ENCODE data around the gene HDAC4.

The HDAC4 gene

DNA sequence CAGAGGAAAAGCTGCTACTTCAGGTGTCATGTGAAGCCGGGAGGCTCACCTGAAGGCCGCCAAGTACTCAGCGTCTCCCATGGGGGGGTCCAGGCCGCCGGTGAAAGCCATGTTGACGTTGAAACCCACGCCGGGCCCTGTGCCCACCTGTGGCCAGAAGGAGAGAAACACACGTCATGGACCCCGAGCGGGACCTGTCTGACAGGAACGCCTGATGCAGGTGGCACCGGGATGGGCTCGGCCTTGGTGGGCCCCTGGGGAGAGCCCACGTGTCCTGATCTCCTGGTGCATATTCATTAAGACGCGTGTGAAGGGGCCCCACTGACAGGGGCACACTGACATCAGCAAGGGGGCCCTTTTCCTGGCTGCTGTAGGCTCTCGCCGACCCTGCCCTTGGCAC lies 319.8 kb downstream of the HDAC4 start:
- H3K9ac ChIP-seq (ENCODE audit: low read length in 5 of 5): no peak overlapping the region

GRCh38 chr2:239079671-239080294 lies 321.0 kb downstream of the HDAC4 start:
- Histone ChIP-seq H3K4me1 (ENCODE audit: control insufficient read depth in 5 of 5, insufficient read depth in 5 of 5, low read length in 5 of 5) (peaks cover 0 to 11% (median 0%) of the 10 kb centered on the region in 5 donors), H3K9ac (ENCODE audit: low read length in 5 of 5) (no peak overlapping the region), H3K36me3 (ENCODE audit: control insufficient read depth in 5 of 5, insufficient read depth in 5 of 5, low read length in 5 of 5) (peaks cover 0 to 92% (median 73%) of the 10 kb centered on the region in 5 donors), H3K27me3 (ENCODE audit: control insufficient read depth in 5 of 5, insufficient read depth in 4 of 5, low read length in 5 of 5) (no peaks in the 10 kb centered on the region), H3K4me3 (ENCODE audit: low read depth in 1 of 5, low read length in 5 of 5) (no peak overlapping the region), H3K27ac (ENCODE audit: low read depth, low read length) (no peak overlapping the region), H3K9me3 (ENCODE audit: control insufficient read depth in 5 of 5, low read length in 5 of 5) (no peaks in the 10 kb centered on the region)

More for the DNA sequence above, 319.8 kb downstream of the HDAC4 start:
- Histone ChIP-seq H3K36me3 (ENCODE audit: control insufficient read depth in 5 of 5, insufficient read depth in 5 of 5, low read length in 5 of 5) (peaks cover 0 to 82% (median 66%) of the 10 kb centered on the region in 5 donors), H3K4me3 (ENCODE audit: low read depth in 1 of 5, low read length in 5 of 5) (no peak overlapping the region), H3K27ac (ENCODE audit: low read depth, low read length) (no peak overlapping the region), H3K27me3 (ENCODE audit: control insufficient read depth in 5 of 5, insufficient read depth in 4 of 5, low read length in 5 of 5) (no peaks in the 10 kb centered on the region), H3K9me3 (ENCODE audit: control insufficient read depth in 5 of 5, low read length in 5 of 5) (no peaks in the 10 kb centered on the region), H3K4me1 (ENCODE audit: control insufficient read depth in 5 of 5, insufficient read depth in 5 of 5, low read length in 5 of 5) (peaks cover 0 to 6% (median 0%) of the 10 kb centered on the region in 5 donors)

DNA sequence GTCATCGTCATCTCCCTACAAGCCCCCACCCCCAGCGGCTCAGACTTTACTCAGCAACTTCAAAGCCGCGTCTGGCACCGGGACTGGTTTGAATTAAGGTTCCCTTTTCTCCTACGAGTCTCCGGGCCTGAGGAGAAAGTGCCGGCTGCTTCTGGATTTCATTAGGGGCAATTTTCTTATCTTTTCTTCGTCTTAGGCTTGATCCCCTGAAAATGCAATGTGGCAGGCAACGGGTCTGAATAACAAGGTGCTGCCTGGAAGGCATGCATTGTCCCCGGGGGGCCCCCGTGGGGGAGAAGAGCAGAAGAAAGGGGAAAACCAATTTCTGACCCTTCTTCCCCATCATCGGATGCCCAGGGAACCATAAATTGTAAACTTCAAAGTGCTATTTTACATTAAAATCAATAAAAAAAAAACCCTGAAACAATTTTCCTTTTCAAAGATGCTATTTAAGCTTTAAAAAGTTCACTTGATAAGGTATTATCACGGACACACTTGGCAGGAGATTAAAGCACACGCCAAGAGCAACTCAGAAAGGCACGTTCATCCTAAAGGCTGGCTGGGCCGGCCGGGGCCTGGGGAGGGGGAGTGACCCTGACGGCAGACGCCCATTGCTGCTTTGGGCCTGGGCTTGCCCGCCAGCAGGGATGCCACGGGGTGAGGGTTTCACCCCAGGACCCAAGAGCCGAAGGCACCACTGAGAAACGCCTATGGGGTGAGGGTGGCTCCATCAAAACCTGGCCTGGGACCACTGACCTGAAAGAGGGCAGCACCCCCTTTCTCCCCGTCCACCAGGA lies 322.5 kb downstream of the HDAC4 start:
- Histone ChIP-seq H3K9ac (ENCODE audit: low read length in 5 of 5) (no peak overlapping the region), H3K4me1 (ENCODE audit: control insufficient read depth in 5 of 5, insufficient read depth in 5 of 5, low read length in 5 of 5) (peaks cover 0 to 11% (median 0%) of the 10 kb centered on the region in 5 donors), H3K36me3 (ENCODE audit: control insufficient read depth in 5 of 5, insufficient read depth in 5 of 5, low read length in 5 of 5) (peaks cover 0 to 93% (median 72%) of the 10 kb centered on the region in 5 donors), H3K27ac (ENCODE audit: low read depth, low read length) (no peak overlapping the region), H3K27me3 (ENCODE audit: control insufficient read depth in 5 of 5, insufficient read depth in 4 of 5, low read length in 5 of 5) (no peaks in the 10 kb centered on the region), H3K9me3 (ENCODE audit: control insufficient read depth in 5 of 5, low read length in 5 of 5) (no peaks in the 10 kb centered on the region), H3K4me3 (ENCODE audit: low read depth in 1 of 5, low read length in 5 of 5) (no peak overlapping the region)

DNA sequence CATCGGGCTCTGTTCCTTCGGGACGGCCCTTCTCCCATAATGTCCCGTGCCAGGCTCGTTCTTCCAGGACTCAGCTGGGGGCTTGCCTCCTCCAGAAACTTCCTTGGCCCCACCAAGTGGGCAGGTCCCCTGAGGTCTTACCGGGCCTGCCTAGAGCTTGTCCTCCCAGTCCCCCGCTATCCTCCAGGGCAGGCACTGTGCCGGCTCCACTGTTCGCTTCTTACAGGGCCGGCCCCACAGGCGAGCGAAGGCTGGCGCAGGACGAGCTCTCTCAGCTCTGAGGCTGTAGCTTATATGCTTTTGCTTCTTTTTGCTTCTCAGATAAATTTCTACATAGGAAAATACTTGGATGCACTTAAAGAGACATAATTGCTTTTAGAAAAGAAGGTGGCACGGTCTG lies 323.6 kb downstream of the HDAC4 start:
- no peaks in the 10 kb centered on the region for H3K27me3 ChIP-seq (ENCODE audit: control insufficient read depth in 5 of 5, insufficient read depth in 4 of 5, low read length in 5 of 5)
- H3K36me3 ChIP-seq (ENCODE audit: control insufficient read depth in 5 of 5, insufficient read depth in 5 of 5, low read length in 5 of 5): peaks cover 0 to 93% (median 72%) of the 10 kb centered on the region in 5 donors
- H3K4me1 ChIP-seq (ENCODE audit: control insufficient read depth in 5 of 5, insufficient read depth in 5 of 5, low read length in 5 of 5): peaks cover 0 to 11% (median 0%) of the 10 kb centered on the region in 5 donors
- H3K9ac ChIP-seq (ENCODE audit: low read length in 5 of 5): no peak overlapping the region
- no peak overlapping the region for H3K4me3 ChIP-seq (ENCODE audit: low read depth in 1 of 5, low read length in 5 of 5)
- H3K9me3 ChIP-seq (ENCODE audit: control insufficient read depth in 5 of 5, low read length in 5 of 5): no peaks in the 10 kb centered on the region
- H3K27ac ChIP-seq (ENCODE audit: low read depth, low read length): no peak overlapping the region

- Histone ChIP-seq H3K9ac (ENCODE audit: low read length in 5 of 5) (no peak overlapping the region), H3K36me3 (ENCODE audit: control insufficient read depth in 5 of 5, insufficient read depth in 5 of 5, low read length in 5 of 5) (peaks cover 3 to 93% (median 71%) of the 10 kb centered on the region in 5 donors), H3K27ac (ENCODE audit: low read depth, low read length) (no peak overlapping the region)
These were observed 324.7 kb downstream of the HDAC4 start for GRCh38 chr2:239075918-239076758.

DNA sequence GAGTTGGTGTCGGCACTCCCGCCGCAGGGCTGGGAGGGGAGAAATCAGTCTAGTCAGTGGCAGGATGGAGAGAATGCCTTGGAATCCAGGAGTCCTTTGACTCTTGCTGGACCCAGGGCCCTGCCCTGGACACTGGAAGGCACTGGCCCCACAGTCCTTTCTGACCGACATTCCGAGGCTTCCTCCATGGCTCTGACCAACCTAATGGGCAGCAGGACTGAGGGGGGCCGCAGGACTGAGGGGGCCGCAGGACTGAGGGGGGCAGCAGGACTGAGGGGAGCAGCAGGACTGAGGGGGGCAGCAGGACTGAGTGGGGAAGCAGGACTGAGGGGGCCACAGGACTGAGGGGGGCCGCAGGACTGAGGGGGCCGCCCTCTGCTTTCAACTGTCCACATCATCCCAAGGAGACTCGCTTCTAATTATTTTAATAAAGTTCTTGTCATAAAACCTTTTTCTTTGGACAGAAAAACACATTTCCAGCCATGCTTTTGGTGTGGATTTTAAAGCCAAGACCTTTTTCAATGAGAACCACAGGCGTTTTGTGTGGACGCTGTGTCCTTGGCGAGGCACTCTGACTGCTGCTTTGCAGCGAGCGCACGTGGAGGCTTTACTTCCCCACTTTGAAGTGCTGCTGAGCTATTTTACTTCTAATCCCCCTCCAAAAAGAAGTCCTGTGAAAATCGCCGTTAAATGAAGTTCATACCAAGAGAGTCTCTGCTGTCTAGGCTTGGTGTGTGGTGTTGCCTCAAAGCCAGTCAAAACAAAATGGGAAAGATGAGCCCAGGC lies 326.9 kb downstream of the HDAC4 start:
- Histone ChIP-seq H3K27ac (ENCODE audit: low read depth, low read length) (no peak overlapping the region), H3K36me3 (ENCODE audit: control insufficient read depth in 5 of 5, insufficient read depth in 5 of 5, low read length in 5 of 5) (peaks cover 3 to 71% (median 50%) of the 10 kb centered on the region in 5 donors)

More at GRCh38 chr2:239075918-239076758, 324.7 kb downstream of the HDAC4 start:
- Histone ChIP-seq H3K4me3 (ENCODE audit: low read depth in 1 of 5, low read length in 5 of 5) (no peak overlapping the region), H3K27me3 (ENCODE audit: control insufficient read depth in 5 of 5, insufficient read depth in 4 of 5, low read length in 5 of 5) (no peaks in the 10 kb centered on the region), H3K9me3 (ENCODE audit: control insufficient read depth in 5 of 5, low read length in 5 of 5) (no peaks in the 10 kb centered on the region), H3K4me1 (ENCODE audit: control insufficient read depth in 5 of 5, insufficient read depth in 5 of 5, low read length in 5 of 5) (peaks cover 0 to 11% (median 0%) of the 10 kb centered on the region in 5 donors)

DNA sequence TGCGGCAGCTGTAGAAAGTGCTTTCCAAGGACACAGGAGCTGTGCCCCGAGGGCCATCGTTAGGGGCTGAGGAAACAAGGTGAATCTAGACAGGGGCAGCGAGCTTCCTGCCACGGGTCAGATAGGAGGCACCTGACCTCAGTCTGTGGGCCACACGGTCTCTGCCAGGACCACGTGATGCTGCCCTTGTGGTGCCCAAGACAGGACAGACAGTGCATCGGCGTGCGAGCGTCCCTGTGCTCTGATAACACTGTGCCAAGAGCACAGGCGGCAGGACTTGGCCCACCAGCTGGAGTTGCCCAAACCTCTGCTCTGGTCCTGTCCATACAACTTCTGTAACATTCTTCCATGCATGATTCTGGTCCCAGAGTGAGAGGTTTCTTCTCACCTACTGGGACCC lies 327.6 kb downstream of the HDAC4 start:
- Histone ChIP-seq H3K4me1 (ENCODE audit: control insufficient read depth in 5 of 5, insufficient read depth in 5 of 5, low read length in 5 of 5) (peaks cover 0 to 11% (median 0%) of the 10 kb centered on the region in 5 donors), H3K27me3 (ENCODE audit: control insufficient read depth in 5 of 5, insufficient read depth in 4 of 5, low read length in 5 of 5) (no peaks in the 10 kb centered on the region), H3K4me3 (ENCODE audit: low read depth in 1 of 5, low read length in 5 of 5) (no peak overlapping the region), H3K27ac (ENCODE audit: low read depth, low read length) (no peak overlapping the region), H3K36me3 (ENCODE audit: control insufficient read depth in 5 of 5, insufficient read depth in 5 of 5, low read length in 5 of 5) (peaks cover 3 to 70% (median 51%) of the 10 kb centered on the region in 5 donors), H3K9ac (ENCODE audit: low read length in 5 of 5) (no peak overlapping the region), H3K9me3 (ENCODE audit: control insufficient read depth in 5 of 5, low read length in 5 of 5) (no peaks in the 10 kb centered on the region)

More for the DNA sequence above, 326.9 kb downstream of the HDAC4 start:
- Histone ChIP-seq H3K4me1 (ENCODE audit: control insufficient read depth in 5 of 5, insufficient read depth in 5 of 5, low read length in 5 of 5) (peaks cover 0 to 11% (median 0%) of the 10 kb centered on the region in 5 donors), H3K9ac (ENCODE audit: low read length in 5 of 5) (no peak overlapping the region), H3K27me3 (ENCODE audit: control insufficient read depth in 5 of 5, insufficient read depth in 4 of 5, low read length in 5 of 5) (no peaks in the 10 kb centered on the region), H3K4me3 (ENCODE audit: low read depth in 1 of 5, low read length in 5 of 5) (no peak overlapping the region), H3K9me3 (ENCODE audit: control insufficient read depth in 5 of 5, low read length in 5 of 5) (no peaks in the 10 kb centered on the region)

- no peak overlapping the region for H3K9ac ChIP-seq (ENCODE audit: low read length in 5 of 5)
- peaks cover 0 to 11% (median 0%) of the 10 kb centered on the region in 5 donors for H3K4me1 ChIP-seq (ENCODE audit: control insufficient read depth in 5 of 5, insufficient read depth in 5 of 5, low read length in 5 of 5)
- no peak overlapping the region for H3K27ac ChIP-seq (ENCODE audit: low read depth, low read length)
- H3K36me3 ChIP-seq (ENCODE audit: control insufficient read depth in 5 of 5, insufficient read depth in 5 of 5, low read length in 5 of 5): peaks cover 3 to 70% (median 53%) of the 10 kb centered on the region in 5 donors
- H3K4me3 ChIP-seq (ENCODE audit: low read depth in 1 of 5, low read length in 5 of 5): no peak overlapping the region
- no peaks in the 10 kb centered on the region for H3K9me3 ChIP-seq (ENCODE audit: control insufficient read depth in 5 of 5, low read length in 5 of 5)
- no peaks in the 10 kb centered on the region for H3K27me3 ChIP-seq (ENCODE audit: control insufficient read depth in 5 of 5, insufficient read depth in 4 of 5, low read length in 5 of 5)
These were observed 328.0 kb downstream of the HDAC4 start for GRCh38 chr2:239072786-239073185.

DNA sequence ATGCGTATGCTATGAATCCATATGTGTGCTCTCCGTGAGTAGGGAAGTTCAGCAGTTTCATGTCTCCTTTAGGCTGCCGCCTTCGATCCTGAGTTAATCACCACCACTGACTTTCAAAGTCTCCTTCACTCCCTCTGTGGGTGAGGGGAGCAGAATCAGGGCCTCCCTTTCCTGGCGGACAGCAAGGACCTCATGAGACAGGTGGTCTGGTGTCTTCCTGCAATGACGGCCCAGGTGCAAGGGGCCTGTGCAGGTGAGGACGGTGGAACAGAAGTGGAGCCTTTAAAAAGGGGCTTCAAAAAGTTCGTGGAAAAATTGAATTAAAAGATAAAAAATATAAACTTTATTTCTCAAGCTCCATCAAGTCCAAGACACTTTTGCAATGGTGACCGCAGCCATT lies 330.4 kb downstream of the HDAC4 start:
- Histone ChIP-seq H3K4me1 (ENCODE audit: control insufficient read depth in 5 of 5, insufficient read depth in 5 of 5, low read length in 5 of 5) (peaks cover 0 to 2% (median 0%) of the 10 kb centered on the region in 5 donors), H3K4me3 (ENCODE audit: low read depth in 1 of 5, low read length in 5 of 5) (no peak overlapping the region), H3K27ac (ENCODE audit: low read depth, low read length) (no peak overlapping the region), H3K36me3 (ENCODE audit: control insufficient read depth in 5 of 5, insufficient read depth in 5 of 5, low read length in 5 of 5) (peaks cover 3 to 70% (median 62%) of the 10 kb centered on the region in 5 donors), H3K27me3 (ENCODE audit: control insufficient read depth in 5 of 5, insufficient read depth in 4 of 5, low read length in 5 of 5) (no peaks in the 10 kb centered on the region), H3K9me3 (ENCODE audit: control insufficient read depth in 5 of 5, low read length in 5 of 5) (no peaks in the 10 kb centered on the region), H3K9ac (ENCODE audit: low read length in 5 of 5) (no peak overlapping the region)
